Heart right ventricle (tissue), 16 donors: ENCODE measurements around the gene NUP50. TPM values are rescaled to one million over a fixed set of nuclear protein-coding genes. Genes with fewer than 3 reads are reported as not detected.

Experiments used
- ATAC-seq, 8 donors: fragments of 200-7000 bp; cut with Tn5 transposase; one replicate each; pipeline ENCODE4 v1.9.1; 2020; ENCODE audit warnings: mild to moderate bottlenecking in 8 of 8, moderate library complexity in 8 of 8, moderate number of reproducible peaks in 1 of 8
- DNase-seq, 2 donors: peaks; one replicate each; pipeline ENCODE4 v3.0.0-alpha.2; 2020
- H3K27ac ChIP-seq, 10 donors: fragments of 200-600 bp; sonication (generic) in 2 of 10; one replicate each; pipeline versions ENCODE4 v1.5.0 to v1.8.0; 2020 to 2022; ENCODE audit warnings: mild to moderate bottlenecking in 3 of 10
- H3K27me3 ChIP-seq, 7 donors: fragments of 200-600 bp; one replicate each; pipeline ENCODE4 v1.8.0; 2021 to 2022; ENCODE audit warnings: mild to moderate bottlenecking in 2 of 7
- H3K36me3 ChIP-seq, 9 donors: fragments of 200-600 bp; sonication (generic) in 1 of 9; one replicate each; pipeline versions ENCODE4 v1.5.0 to v1.8.0; 2020 to 2022; ENCODE audit warnings: mild to moderate bottlenecking in 2 of 9
- H3K4me1 ChIP-seq, 9 donors: fragments of 200-600 bp; sonication (generic) in 1 of 9; one replicate each; pipeline versions ENCODE4 v1.5.0 to v1.8.0; 2020 to 2022; ENCODE audit warnings: mild to moderate bottlenecking in 4 of 9
- H3K4me3 ChIP-seq, 10 donors: fragments of 200-600 bp; sonication (generic) in 2 of 10; one replicate each; pipeline versions ENCODE4 v1.5.0 to v1.8.0; 2020 to 2022; ENCODE audit warnings: mild to moderate bottlenecking in 7 of 10, moderate library complexity in 2 of 10
- H3K9me3 ChIP-seq, 11 donors: fragments of 200-600 bp in 10 of 11; sonication (generic) in 2 of 11; one replicate each; pipeline versions ENCODE4 v1.5.0 to v1.8.0; 2013 to 2022; ENCODE audit warnings: mild to moderate bottlenecking in 2 of 11, control low read depth in 1 of 11, moderate library complexity in 1 of 11
- CTCF ChIP-seq, 9 donors: fragments of 200-600 bp; sonication (generic) in 2 of 9; IDR thresholded peaks; one replicate each; pipeline versions ENCODE4 v1.5.0 to v1.8.0; 2021 to 2022; ENCODE audit warnings: antibody characterized with exemption in 9 of 9, mild to moderate bottlenecking in 5 of 9, moderate library complexity in 1 of 9
- WGBS, 2 donors: extraction: QIAGEN DNeasy Blood & Tissue Kit; methylation state at CpG; one replicate each; pipeline ENCODE4 v1.1.7; 2013; ENCODE audit warnings: inconsistent platforms in 1 of 2; 5-methylcytosine and 5-hydroxymethylcytosine counted together
- intact Hi-C, 10 donors: fragments of 100-400 bp; cut with DNase I; formaldehyde crosslinking; loops; one replicate each; pipeline versions ENCODE4 v1.11.1 to v1.14.2; 2022
- polyA plus RNA-seq, 2 donors: library from polyadenylated mRNA; stranded (reverse); fragments of 200-250 nt; gene quantifications; one replicate each; pipeline ENCODE4 v1.2.3, GENCODE V29; 2013
- total RNA-seq, 10 donors: library from RNA; stranded (reverse); fragmentation: NEBNext Ultra II Directional in 3 of 10; extraction: Animal tissue kit (Norgen Biotek cat#: 25700) in 3 of 10; gene quantifications; one replicate each; pipeline versions ENCODE4 v1.2.1 to v1.2.4, GENCODE V29; 2021 to 2023
- donor health status: Arrhythmogenic right ventricular cardiomyopathy.
- donor health status: ischemic (EF 13 %, LVEDD 7.1; RV severe dilation, severe dysfunction).
- donor health status: healthy with polysubstance abuse.
- donor health status: DM: no; HTN: yes; CAD: no.
- donor health status: DM: no; HTN: no; CAD: no.
- donor health status: ischemic (EF 25% LVEDD 6.9; RV normal size, moderate dysfunction).
- donor health status: ischemic (EF 25% LVEDD 5.7; RV mildly dilated, moderate dysfunction).
- donor health status: healthy.
- donor health status: DM: yes; HTN: yes; CAD: no.
- donor health status: Ischemic cardiomyopathy.
- donor health status: ischemic (EF 35%, LVEDD 5.7; RV mildly dilated, moderate dysfunction).
- donor health status: nonischemic (EF 11% LVEDD 7.7; RV severe dilation, severe dysfunction).
- donor health status: DM: yes; HTN: yes; CAD: no.
- donor health status: PGD.
- donor health status: ischemic (EF 29% LVEDD 5.4; RV normal size, mild dysfunction).
- donor health status: nonischemic (EF 23%, LVEDD 6.1; RV moderate dilation, normal function).

NUP50 gene
- total and polyA plus RNA-seq, 12 donors, result 5.7 to 21.2 (median 14.3) TPM

GRCh38 chr22:45231293-45231692 is 67.6 kb downstream of the NUP50 start:
- Histone ChIP-seq H3K27me3 (no peaks in the 10 kb centered on the region), H3K36me3 (peaks cover 0 to 4% (median 0%) of the 10 kb centered on the region in 9 donors), H3K4me1 (peaks cover 0 to 69% (median under 1%) of the 10 kb centered on the region in 9 donors), H3K9me3 (no peaks in the 10 kb centered on the region), H3K4me3 (no peak overlapping the region), H3K27ac (no peak overlapping the region)
- intact Hi-C loops, result no loop called here
- 82 to 89% methylated on average over 2 of the region's 2 CpGs for WGBS, 2 donors
- no peak for ATAC-seq
- no peak for DNase-seq
- TF ChIP-seq CTCF (IDR thresholded peaks at IDR 0.05), result no peak

- peak overlapping the region in 1 of 10 donors; percentile 85 for H3K27ac ChIP-seq
- DNase-seq (no peak), ATAC-seq (no peak)
- peaks cover 0 to 65% (median 0%) of the 10 kb centered on the region in 9 donors for H3K4me1 ChIP-seq
- WGBS, 2 donors, result 94 to 95% methylated on average over 10 of the region's 10 CpGs
- H3K36me3 ChIP-seq, result peaks cover 0 to 20% (median 0%) of the 10 kb centered on the region in 9 donors
- H3K4me3 ChIP-seq, result no peak overlapping the region
- H3K9me3 ChIP-seq, result no peaks in the 10 kb centered on the region
- intact Hi-C loops, result no loop called here
- TF ChIP-seq CTCF (IDR thresholded peaks at IDR 0.05), result no peak
- no peaks in the 10 kb centered on the region for H3K27me3 ChIP-seq
These were observed 69.7 kb downstream of the NUP50 start for GRCh38 chr22:45233386-45233785.

GRCh38 chr22:45233827-45234226 is 70.1 kb downstream of the NUP50 start:
- H3K4me1 ChIP-seq, result peaks cover 0 to 69% (median 0%) of the 10 kb centered on the region in 9 donors
- 89 to 92% methylated on average over 10 of the region's 10 CpGs for WGBS, 2 donors
- no peak for TF ChIP-seq CTCF (IDR thresholded peaks at IDR 0.05)

GRCh38 chr22:45235101-45235777 is 71.5 kb downstream of the NUP50 start:
- H3K27ac ChIP-seq, result peak overlapping the region in 1 of 10 donors; percentile 85
- WGBS, 2 donors, result 79 to 84% methylated on average over 23 of the region's 23 CpGs
- DNase-seq, result peak; percentile 35 to 39
- H3K4me3 ChIP-seq, result peak overlapping the region in 1 of 10 donors; percentile 24
- H3K36me3 ChIP-seq, result peaks cover 0 to 23% (median 0%) of the 10 kb centered on the region in 9 donors
- H3K9me3 ChIP-seq, result no peaks in the 10 kb centered on the region
- TF ChIP-seq CTCF (IDR thresholded peaks at IDR 0.05), result no peak
- intact Hi-C loops, result no loop called here
- ATAC-seq, result peak in 7 of 8 donors; percentile 34 to 67 (median 59)
- no peaks in the 10 kb centered on the region for H3K27me3 ChIP-seq
- peaks cover 3 to 74% (median 13%) of the 10 kb centered on the region in 9 donors for H3K4me1 ChIP-seq

More at GRCh38 chr22:45233827-45234226, 70.1 kb downstream of the NUP50 start:
- ATAC-seq, result no peak
- DNase-seq, result no peak
- Histone ChIP-seq H3K4me3 (no peak overlapping the region), H3K36me3 (peaks cover 0 to 23% (median 0%) of the 10 kb centered on the region in 9 donors), H3K27ac (peak overlapping the region in 1 of 10 donors; percentile 85), H3K27me3 (no peaks in the 10 kb centered on the region), H3K9me3 (no peaks in the 10 kb centered on the region)
- intact Hi-C loops, result no loop called here
